Spleen (tissue), 7 donors: ENCODE data around the gene STUM.

Experiments used
- CTCF ChIP-seq, 11 experiments: fragments of 200-600 bp in 7 of 11; fragments of 450-650 bp in 4 of 11; sonication (generic) in 4 of 11; IDR thresholded peaks in 8 of 11; conservative IDR thresholded peaks in 3 of 11; 1 replicate in 7 of 11; 2 replicates in 4 of 11; pipeline versions ENCODE4 v1.4.0 to v1.8.0; 2016 to 2021; ENCODE audit warnings: antibody characterized with exemption in 11 of 11, inconsistent platforms in 4 of 11, mild to moderate bottlenecking in 1 of 11
- POLR2A ChIP-seq, 3 donors: fragments of 450-650 bp; IDR thresholded peaks; one replicate each; pipeline ENCODE4 v1.5.1; 2017; ENCODE audit warnings: antibody characterized with exemption in 3 of 3, mild to moderate bottlenecking in 1 of 3
- POLR2AphosphoS5 ChIP-seq, 3 donors: sonication (generic); formaldehyde crosslinking; IDR thresholded peaks; one replicate each; pipeline ENCODE4 v1.5.1; 2017; ENCODE audit warnings: antibody characterized with exemption in 3 of 3
- donor health status: DM: no; HTN: no; CAD: no; lungs with moderate emphysema.
- donor health status: DM: no; HTN: no; CAD: no.
- donor health status: DM: no; HTN: no; CAD: no.

DNA sequence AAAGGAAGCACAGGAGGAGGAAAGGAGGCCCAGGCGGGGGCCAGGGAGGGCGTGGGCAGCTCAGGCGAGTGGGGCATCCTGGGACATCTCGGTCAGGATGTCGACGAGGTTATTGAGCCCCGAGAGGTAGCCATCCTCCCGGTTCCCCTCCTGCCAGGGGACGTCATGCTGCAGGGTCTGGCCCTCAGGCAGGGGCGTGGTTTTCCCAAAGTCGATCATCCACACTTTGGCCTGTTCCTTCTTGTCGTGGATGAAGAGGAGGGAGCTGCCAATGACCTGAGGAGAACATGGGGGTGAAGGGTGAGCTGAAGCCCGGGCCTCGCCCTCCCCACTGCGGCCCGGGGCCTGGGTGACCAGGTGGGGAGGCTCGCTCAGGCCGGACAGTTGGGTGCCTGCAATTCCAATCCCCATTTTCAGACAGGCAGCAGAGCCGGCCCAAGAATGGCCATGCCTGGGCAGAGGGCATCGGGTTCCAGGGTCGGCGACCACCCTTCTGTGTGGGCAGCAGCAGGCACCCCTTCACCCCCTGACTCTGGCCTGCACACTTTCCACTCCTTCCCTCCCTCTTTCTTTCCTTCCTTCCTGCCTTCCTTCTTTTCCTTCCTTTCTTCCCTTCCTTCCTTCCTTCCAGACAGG lies 86.2 kb downstream of the STUM start:
- TF ChIP-seq CTCF (IDR thresholded peaks at IDR 0.05 in 8 of 11, conservative IDR thresholded peaks at IDR 0.05 in 3 of 11) (no peak), POLR2A (IDR thresholded peaks at IDR 0.05) (no peak), POLR2AphosphoS5 (IDR thresholded peaks at IDR 0.05) (no peak)
